Smooth muscle cell (in vitro differentiated cells): ENCODE data around the gene KHK. TPM values are rescaled to one million over a fixed set of nuclear protein-coding genes. Genes with fewer than 3 reads are reported as not detected.

Experiments used
- DNase-seq: peaks from one replicate; lab custom pipeline; 2025; ENCODE audit not compliant: unreplicated experiment; lab: John Stamatoyannopoulos, UW
- H2AFZ ChIP-seq: fragments of 200-600 bp; sonication (generic); 2 replicates; pipeline ENCODE4 v1.6.0; 2016; ENCODE audit warnings: antibody characterized with exemption, low read depth, mild to moderate bottlenecking
- H3F3A ChIP-seq: fragments of 200-600 bp; sonication (generic); 2 replicates; pipeline ENCODE4 v1.6.0; 2017; ENCODE audit warnings: antibody characterized with exemption, low read depth
- H3K27ac ChIP-seq: fragments of 200-600 bp; sonication (generic); 2 replicates; pipeline ENCODE4 v1.5.1; 2016; ENCODE audit warnings: low read depth, mild to moderate bottlenecking
- H3K27me3 ChIP-seq: fragments of 200-600 bp; sonication (generic); 2 replicates; pipeline ENCODE4 v1.6.1; 2016; ENCODE audit warnings: low read depth, mild to moderate bottlenecking
- H3K36me3 ChIP-seq: fragments of 200-600 bp; sonication (generic); 2 replicates; pipeline ENCODE4 v1.5.1; 2016; ENCODE audit warnings: low read depth
- H3K4me1 ChIP-seq: fragments of 200-600 bp; sonication (generic); 2 replicates; pipeline ENCODE4 v1.5.1; 2016; ENCODE audit warnings: low read depth
- H3K4me2 ChIP-seq: fragments of 200-600 bp; sonication (generic); 2 replicates; pipeline ENCODE4 v1.6.0; 2016; ENCODE audit warnings: mild to moderate bottlenecking
- H3K4me3 ChIP-seq: fragments of 200-600 bp; sonication (generic); 2 replicates; pipeline ENCODE4 v1.5.1; 2016; ENCODE audit warnings: mild to moderate bottlenecking
- H3K79me2 ChIP-seq: fragments of 200-600 bp; sonication (generic); 2 replicates; pipeline ENCODE4 v1.6.0; 2016; ENCODE audit warnings: low read depth, mild to moderate bottlenecking
- H3K9ac ChIP-seq: fragments of 200-600 bp; sonication (generic); 2 replicates; pipeline ENCODE4 v1.6.0; 2016; ENCODE audit warnings: low read depth
- H3K9me3 ChIP-seq: fragments of 200-600 bp; sonication (generic); replicated peaks from 2 replicates; pipeline ENCODE4 v1.5.1; 2016; ENCODE audit warnings: low read depth
- H4K20me1 ChIP-seq: fragments of 200-600 bp; sonication (generic); 2 replicates; pipeline ENCODE4 v1.6.0; 2016; ENCODE audit warnings: low read depth
- CTCF ChIP-seq: fragments of 200-600 bp; sonication (generic); IDR thresholded peaks from 2 replicates; pipeline ENCODE4 v1.5.1; 2017; ENCODE audit warnings: borderline replicate concordance, mild to moderate bottlenecking, antibody characterized with exemption; ENCODE audit not compliant: insufficient read depth, poor library complexity, severe bottlenecking
- WGBS: methylation state at CpG from one replicate; pipeline ENCODE4 v1.1.7; 2016; ENCODE audit warnings: low lambda C conversion rate; 5-methylcytosine and 5-hydroxymethylcytosine counted together
- polyA plus RNA-seq: library from polyadenylated mRNA; unstranded; fragments of >200 nt; fragmentation: Nextera tagmentation; extraction: Ambion mirVana; gene quantifications from 2 replicates; pipeline ENCODE4 v1.2.1, GENCODE V29; 2016
- total RNA-seq: library from RNA; depleted of rRNA; stranded (reverse); fragments of >200 nt; gene quantifications from 2 replicates; pipeline ENCODE4 v1.2.3, GENCODE V29; 2014

The KHK gene
- total and polyA plus RNA-seq, 2 experiments from 2014 or later = 0.27 to 1.6 TPM

- Histone ChIP-seq H3K4me1 (no peaks in the 10 kb centered on the region), H3K27ac (no peak overlapping the region), H3K9me3 (no peaks in the 10 kb centered on the region), H2AFZ (no peak overlapping the region), H3K4me3 (no peak overlapping the region), H3K27me3 (peaks cover 21% of the 10 kb centered on the region), H3F3A (no peaks in the 10 kb centered on the region), H3K79me2 (no peaks in the 10 kb centered on the region), H4K20me1 (no peaks in the 10 kb centered on the region), H3K36me3 (no peaks in the 10 kb centered on the region), H3K9ac (no peak overlapping the region), H3K4me2 (no peak overlapping the region)
- no peak for TF ChIP-seq CTCF
- DNase-seq = no peak
- 72% methylated on average over 5 of the region's 5 CpGs for WGBS
These were observed 39.7 kb downstream of the KHK start for GRCh38 chr2:27126252-27126710.

GRCh38 chr2:27127883-27128667 is 41.5 kb downstream of the KHK start:
- H3K36me3 ChIP-seq = no peaks in the 10 kb centered on the region
- no peaks in the 10 kb centered on the region for H3K9me3 ChIP-seq
- no peak overlapping the region for H3K27ac ChIP-seq
- no peak overlapping the region for H3K9ac ChIP-seq
- H3F3A ChIP-seq = peaks cover 4% of the 10 kb centered on the region
- peaks cover under 1% of the 10 kb centered on the region for H3K4me1 ChIP-seq
- no peak overlapping the region for H2AFZ ChIP-seq
- peaks cover 3% of the 10 kb centered on the region for H3K27me3 ChIP-seq
- peaks cover 11% of the 10 kb centered on the region for H4K20me1 ChIP-seq
- no peak for TF ChIP-seq CTCF
- no peak for DNase-seq
- no peak overlapping the region for H3K4me2 ChIP-seq
- H3K4me3 ChIP-seq = no peak overlapping the region
- WGBS = 93% methylated on average over 9 of the region's 9 CpGs
- H3K79me2 ChIP-seq = peaks cover 7% of the 10 kb centered on the region

- H3K27ac ChIP-seq = no peak overlapping the region
- H3K36me3 ChIP-seq = no peaks in the 10 kb centered on the region
- no peak for DNase-seq
- H3K4me1 ChIP-seq = peaks cover 6% of the 10 kb centered on the region
- H3K27me3 ChIP-seq = no peaks in the 10 kb centered on the region
- no peak overlapping the region for H2AFZ ChIP-seq
- H3K4me3 ChIP-seq = no peak overlapping the region
- WGBS = 88% methylated on average over 11 of the region's 11 CpGs
- H3K9ac ChIP-seq = no peak overlapping the region
- peaks cover 18% of the 10 kb centered on the region for H4K20me1 ChIP-seq
- TF ChIP-seq CTCF = no peak
- peaks cover 4% of the 10 kb centered on the region for H3F3A ChIP-seq
- H3K9me3 ChIP-seq = no peaks in the 10 kb centered on the region
- peaks cover 15% of the 10 kb centered on the region for H3K79me2 ChIP-seq
- no peak overlapping the region for H3K4me2 ChIP-seq
These were observed 42.3 kb downstream of the KHK start for GRCh38 chr2:27128668-27129571.
